Measurements from ENCODE around the gene PHC3. TPM values are rescaled to one million over a fixed set of nuclear protein-coding genes. Genes with fewer than 3 reads are reported as not detected.
"Not testable (repeated sequence)": the region's sequence is repeated elsewhere in the genome, so short reads cannot be mapped to it uniquely, and the experiment has no call there.

Gene PHC3
- polyA plus RNA-seq, 1 donor (not counting 4 experiments of a cell fraction or from before 2014, with no cell fraction given), result 32.2 TPM

- no peaks in the 10 kb centered on the region for H4K20me1 ChIP-seq (ENCODE audit: control insufficient read depth, extremely low read depth, insufficient read depth, low read length)
- H3K9me3 ChIP-seq (ENCODE audit: control insufficient read depth, low read depth, low read length), result no peaks in the 10 kb centered on the region
- H3K27ac ChIP-seq (ENCODE audit: control insufficient read depth, insufficient read depth, low read length), result no peak overlapping the region
- dilution Hi-C loops (cut with MboI; ENCODE audit: extremely low pct_ligation_motif_present, low sequenced_read_pairs), result no loop called here
- H3K9me1 ChIP-seq (ENCODE audit: control insufficient read depth, extremely low read depth, insufficient read depth, low read length), result no peaks in the 10 kb centered on the region
- TF ChIP-seq CTCF (optimal IDR thresholded peaks at IDR 0.05 in 1 of 3, IDR thresholded peaks at IDR 0.05 in 1 of 3, conservative IDR thresholded peaks at IDR 0.05 in 1 of 3; ENCODE audit: extremely low read depth in 1 of 3, insufficient read depth in 2 of 3, low read length in 3 of 3) (no peak), EZH2 (IDR thresholded peaks at IDR 0.05; ENCODE audit: low read length) (no peak)
- no peak overlapping the region for H3K4me3 ChIP-seq (ENCODE audit: control insufficient read depth in 2 of 3, extremely low read depth in 1 of 3, insufficient read depth in 2 of 3, low read depth in 1 of 3, low read length in 3 of 3)
- peaks cover 8% of the 10 kb centered on the region for H3K4me1 ChIP-seq (ENCODE audit: control insufficient read depth, extremely low read depth, insufficient read depth, low read length)
- FAIRE-seq (no peak), DNase-seq (ENCODE audit: low read depth, low spot score) (no peak)
- H2AFZ ChIP-seq (ENCODE audit: control insufficient read depth, low read length), result no peak overlapping the region
- H3K36me3 ChIP-seq (ENCODE audit: control insufficient read depth in 2 of 2, extremely low read depth in 1 of 2, insufficient read depth in 2 of 2, low read length in 2 of 2), result no peaks in the 10 kb centered on the region
- no peaks in the 10 kb centered on the region for H3K79me2 ChIP-seq (ENCODE audit: control insufficient read depth, insufficient read depth, low read length)
- H3K27me3 ChIP-seq (ENCODE audit: control insufficient read depth, extremely low read depth, insufficient read depth, low read length), result no peaks in the 10 kb centered on the region
- H3K4me2 ChIP-seq (ENCODE audit: control insufficient read depth, extremely low read depth, insufficient read depth, low read depth, low read length), result no peak overlapping the region
- no peak overlapping the region for H3K9ac ChIP-seq (ENCODE audit: control insufficient read depth, extremely low read depth, insufficient read depth, low read length)
Observed at GRCh38 chr3:170200987-170201386, 19.5 kb upstream of the PHC3 start.

GRCh38 chr3:170196833-170197232, 15.3 kb upstream of the PHC3 start:
- TF ChIP-seq CTCF (optimal IDR thresholded peaks at IDR 0.05 in 1 of 3, IDR thresholded peaks at IDR 0.05 in 1 of 3, conservative IDR thresholded peaks at IDR 0.05 in 1 of 3; ENCODE audit: extremely low read depth in 1 of 3, insufficient read depth in 2 of 3, low read length in 3 of 3) (no peak), EZH2 (IDR thresholded peaks at IDR 0.05; ENCODE audit: low read length) (no peak)
- no peak overlapping the region for H2AFZ ChIP-seq (ENCODE audit: control insufficient read depth, low read length)
- no peak overlapping the region for H3K9ac ChIP-seq (ENCODE audit: control insufficient read depth, extremely low read depth, insufficient read depth, low read length)
- no peak overlapping the region for H3K27ac ChIP-seq (ENCODE audit: control insufficient read depth, insufficient read depth, low read length)
- no peak overlapping the region for H3K4me3 ChIP-seq (ENCODE audit: control insufficient read depth in 2 of 3, extremely low read depth in 1 of 3, insufficient read depth in 2 of 3, low read depth in 1 of 3, low read length in 3 of 3)
- no peaks in the 10 kb centered on the region for H3K79me2 ChIP-seq (ENCODE audit: control insufficient read depth, insufficient read depth, low read length)
- H3K4me2 ChIP-seq (ENCODE audit: control insufficient read depth, extremely low read depth, insufficient read depth, low read depth, low read length), result no peak overlapping the region
- FAIRE-seq (peak; percentile 71), DNase-seq (ENCODE audit: low read depth, low spot score) (no peak)
- H4K20me1 ChIP-seq (ENCODE audit: control insufficient read depth, extremely low read depth, insufficient read depth, low read length), result no peaks in the 10 kb centered on the region
- H3K36me3 ChIP-seq (ENCODE audit: control insufficient read depth in 2 of 2, extremely low read depth in 1 of 2, insufficient read depth in 2 of 2, low read length in 2 of 2), result no peaks in the 10 kb centered on the region
- H3K9me1 ChIP-seq (ENCODE audit: control insufficient read depth, extremely low read depth, insufficient read depth, low read length), result no peaks in the 10 kb centered on the region
- peaks cover 8% of the 10 kb centered on the region for H3K4me1 ChIP-seq (ENCODE audit: control insufficient read depth, extremely low read depth, insufficient read depth, low read length)
- dilution Hi-C loops (cut with MboI; ENCODE audit: extremely low pct_ligation_motif_present, low sequenced_read_pairs), result no loop called here
- no peaks in the 10 kb centered on the region for H3K27me3 ChIP-seq (ENCODE audit: control insufficient read depth, extremely low read depth, insufficient read depth, low read length)
- H3K9me3 ChIP-seq (ENCODE audit: control insufficient read depth, low read depth, low read length), result no peaks in the 10 kb centered on the region

- H3K9me3 ChIP-seq (ENCODE audit: control insufficient read depth, low read depth, low read length); H3K27ac ChIP-seq (ENCODE audit: control insufficient read depth, insufficient read depth, low read length); H3K36me3 ChIP-seq (ENCODE audit: control insufficient read depth in 2 of 2, extremely low read depth in 1 of 2, insufficient read depth in 2 of 2, low read length in 2 of 2); H3K4me2 ChIP-seq (ENCODE audit: control insufficient read depth, extremely low read depth, insufficient read depth, low read depth, low read length); H3K27me3 ChIP-seq (ENCODE audit: control insufficient read depth, extremely low read depth, insufficient read depth, low read length); H3K9me1 ChIP-seq (ENCODE audit: control insufficient read depth, extremely low read depth, insufficient read depth, low read length); H4K20me1 ChIP-seq (ENCODE audit: control insufficient read depth, extremely low read depth, insufficient read depth, low read length); H3K9ac ChIP-seq (ENCODE audit: control insufficient read depth, extremely low read depth, insufficient read depth, low read length); DNase-seq (ENCODE audit: low read depth, low spot score); H2AFZ ChIP-seq (ENCODE audit: control insufficient read depth, low read length); H3K4me1 ChIP-seq (ENCODE audit: control insufficient read depth, extremely low read depth, insufficient read depth, low read length); H3K4me3 ChIP-seq (ENCODE audit: control insufficient read depth in 2 of 3, extremely low read depth in 1 of 3, insufficient read depth in 2 of 3, low read depth in 1 of 3, low read length in 3 of 3); H3K79me2 ChIP-seq (ENCODE audit: control insufficient read depth, insufficient read depth, low read length); dilution Hi-C loops (cut with MboI; ENCODE audit: extremely low pct_ligation_motif_present, low sequenced_read_pairs); FAIRE-seq: not testable (repeated sequence)
Observed at GRCh38 chr3:170195759-170196158, 14.2 kb upstream of the PHC3 start.

Data from keratinocyte (primary cell).